ENCODE data around the gene HS3ST6. TPM values are rescaled to one million over a fixed set of nuclear protein-coding genes. Genes with fewer than 3 reads are reported as not detected.

HS3ST6 gene
- polyA plus RNA-seq, 1 of the 3 experiments (the other 2 are of a cell fraction): 0.03 TPM

- TF ChIP-seq RCOR1 (IDR thresholded peaks at IDR 0.05; ENCODE audit: low read length) (no peak), TCF12 (IDR thresholded peaks at IDR 0.05) (no peak), SMC3 (IDR thresholded peaks at IDR 0.05; ENCODE audit: low read depth, low read length) (no peak)
Observed at GRCh38 chr16:1879477-1879876, 38.7 kb downstream of the HS3ST6 start (continued).

GRCh38 chr16:1878256-1878655, 40.0 kb downstream of the HS3ST6 start:
- TF ChIP-seq CTCF (IDR thresholded peaks at IDR 0.05): no peak
- no peak for TF ChIP-seq TAF1 (IDR thresholded peaks at IDR 0.05; ENCODE audit: borderline replicate concordance, low read depth, low read length)
- TF ChIP-seq ZBTB33 (IDR thresholded peaks at IDR 0.05; ENCODE audit: borderline replicate concordance, low read depth): no peak
- no peak for TF ChIP-seq RCOR1 (IDR thresholded peaks at IDR 0.05; ENCODE audit: low read length)
- TF ChIP-seq CHD2 (IDR thresholded peaks at IDR 0.05; ENCODE audit: low read length, partially characterized antibody): no peak
- no peak for TF ChIP-seq PBX3 (IDR thresholded peaks at IDR 0.05)
- TF ChIP-seq, protein P1, sequence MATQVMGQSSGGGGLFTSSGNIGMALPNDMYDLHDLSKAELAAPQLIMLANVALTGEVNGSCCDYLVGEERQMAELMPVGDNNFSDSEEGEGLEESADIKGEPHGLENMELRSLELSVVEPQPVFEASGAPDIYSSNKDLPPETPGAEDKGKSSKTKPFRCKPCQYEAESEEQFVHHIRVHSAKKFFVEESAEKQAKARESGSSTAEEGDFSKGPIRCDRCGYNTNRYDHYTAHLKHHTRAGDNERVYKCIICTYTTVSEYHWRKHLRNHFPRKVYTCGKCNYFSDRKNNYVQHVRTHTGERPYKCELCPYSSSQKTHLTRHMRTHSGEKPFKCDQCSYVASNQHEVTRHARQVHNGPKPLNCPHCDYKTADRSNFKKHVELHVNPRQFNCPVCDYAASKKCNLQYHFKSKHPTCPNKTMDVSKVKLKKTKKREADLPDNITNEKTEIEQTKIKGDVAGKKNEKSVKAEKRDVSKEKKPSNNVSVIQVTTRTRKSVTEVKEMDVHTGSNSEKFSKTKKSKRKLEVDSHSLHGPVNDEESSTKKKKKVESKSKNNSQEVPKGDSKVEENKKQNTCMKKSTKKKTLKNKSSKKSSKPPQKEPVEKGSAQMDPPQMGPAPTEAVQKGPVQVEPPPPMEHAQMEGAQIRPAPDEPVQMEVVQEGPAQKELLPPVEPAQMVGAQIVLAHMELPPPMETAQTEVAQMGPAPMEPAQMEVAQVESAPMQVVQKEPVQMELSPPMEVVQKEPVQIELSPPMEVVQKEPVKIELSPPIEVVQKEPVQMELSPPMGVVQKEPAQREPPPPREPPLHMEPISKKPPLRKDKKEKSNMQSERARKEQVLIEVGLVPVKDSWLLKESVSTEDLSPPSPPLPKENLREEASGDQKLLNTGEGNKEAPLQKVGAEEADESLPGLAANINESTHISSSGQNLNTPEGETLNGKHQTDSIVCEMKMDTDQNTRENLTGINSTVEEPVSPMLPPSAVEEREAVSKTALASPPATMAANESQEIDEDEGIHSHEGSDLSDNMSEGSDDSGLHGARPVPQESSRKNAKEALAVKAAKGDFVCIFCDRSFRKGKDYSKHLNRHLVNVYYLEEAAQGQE (IDR thresholded peaks at IDR 0.05; ENCODE audit: low read depth, low read length): no peak
- no peak for TF ChIP-seq TCF12 (IDR thresholded peaks at IDR 0.05)
- TF ChIP-seq RXRA (IDR thresholded peaks at IDR 0.05; ENCODE audit: borderline replicate concordance, low read depth): no peak
- no peak for TF ChIP-seq JUND (IDR thresholded peaks at IDR 0.05)
- TF ChIP-seq MEF2A (IDR thresholded peaks at IDR 0.05; ENCODE audit: borderline replicate concordance, low read depth): no peak
- no peak for TF ChIP-seq SMC3 (IDR thresholded peaks at IDR 0.05; ENCODE audit: low read depth, low read length)
- no peak for TF ChIP-seq YY1 (IDR thresholded peaks at IDR 0.05; ENCODE audit: low read depth)
- TF ChIP-seq IRF3 (IDR thresholded peaks at IDR 0.05; ENCODE audit: low read depth, low read length): no peak
- TF ChIP-seq USF2 (IDR thresholded peaks at IDR 0.05; ENCODE audit: borderline replicate concordance, low read depth, low read length): no peak
- POLR2A ChIA-PET: no interaction called here

More at GRCh38 chr16:1878256-1878655, 40.0 kb downstream of the HS3ST6 start:
- H3K4me2 ChIP-seq: no peak overlapping the region
- no peaks in the 10 kb centered on the region for H3K9me3 ChIP-seq
- no peaks in the 10 kb centered on the region for H3F3A ChIP-seq (replicated peaks; ENCODE audit: insufficient read depth)
- H3K79me2 ChIP-seq (ENCODE audit: insufficient read depth): no peaks in the 10 kb centered on the region
- WGBS (ENCODE audit: low lambda C conversion rate): 45% methylated on average over 5 of the region's 5 CpGs
- H2AFZ ChIP-seq (ENCODE audit: low read depth): no peak overlapping the region
- H3K4me1 ChIP-seq (ENCODE audit: control insufficient read depth in 1 of 2, insufficient read depth in 2 of 2, low read depth in 1 of 2, low read length in 1 of 2): no peaks in the 10 kb centered on the region
- H3K9ac ChIP-seq: no peak overlapping the region
- DNase-seq: no peak
- H4K20me1 ChIP-seq (ENCODE audit: insufficient read depth): no peaks in the 10 kb centered on the region
- CTCF ChIA-PET: interaction anchor here (1.1 to 7.2 kb wide), 4 partner anchors 11 to 54 kb away, joined by 3 to 42 read pairs (median 5); no protein-coding TSS in a partner anchor
- H3K27me3 ChIP-seq (ENCODE audit: insufficient read depth): peaks cover 9% of the 10 kb centered on the region
- H3K36me3 ChIP-seq (replicated peaks in 1 of 2; ENCODE audit: control insufficient read depth in 1 of 2, insufficient read depth in 2 of 2, low read length in 1 of 2): no peaks in the 10 kb centered on the region
- H3K4me3 ChIP-seq (ENCODE audit: low read depth in 2 of 2, low read length in 1 of 2): no peak overlapping the region
- H3K9me2 ChIP-seq: no peaks in the 10 kb centered on the region
- no peak overlapping the region for H3K27ac ChIP-seq (ENCODE audit: low read depth in 2 of 2, low read length in 1 of 2)

Data from SK-N-SH (cell line).